Measurements from ENCODE around the gene TAF4. TPM values are rescaled to one million over a fixed set of nuclear protein-coding genes. Genes with fewer than 3 reads are reported as not detected.

Gene TAF4
- total RNA-seq, 2 donors from 2014 or later, result 25.5 to 39.9 TPM

DNA sequence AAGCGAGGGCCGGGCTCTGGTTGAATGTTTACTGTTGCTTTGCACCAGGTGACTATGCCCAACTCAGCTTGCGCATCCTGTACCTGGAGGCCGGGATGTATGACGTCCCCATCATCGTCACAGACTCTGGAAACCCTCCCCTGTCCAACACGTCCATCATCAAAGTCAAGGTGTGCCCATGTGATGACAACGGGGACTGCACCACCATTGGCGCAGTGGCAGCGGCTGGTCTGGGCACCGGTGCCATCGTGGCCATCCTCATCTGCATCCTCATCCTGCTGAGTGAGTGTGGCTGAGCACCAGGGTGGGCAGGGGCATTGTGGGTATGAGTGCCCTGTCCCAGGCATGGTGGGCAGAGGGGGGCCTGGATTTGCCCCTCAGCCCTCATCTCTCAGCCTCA, 136.1 kb downstream of the TAF4 start:
- 92 to 96% methylated on average over 6 to 12 of the region's 12 CpGs for WGBS, 2 experiments (ENCODE audit: insufficient coverage in 1 of 2, insufficient read length in 1 of 2)
- H3K27me3 Mint-ChIP-seq (ENCODE audit: insufficient read depth), result no peaks in the 10 kb centered on the region
- H3K4me1 Mint-ChIP-seq, result no peaks in the 10 kb centered on the region
- no peaks in the 10 kb centered on the region for H3K9me3 ChIP-seq (ENCODE audit: control insufficient read depth, low read length)
- peaks cover 4% of the 10 kb centered on the region for H3K36me3 Mint-ChIP-seq (ENCODE audit: low read depth)
- no peaks in the 10 kb centered on the region for H3K36me3 ChIP-seq (ENCODE audit: control insufficient read depth, insufficient read depth, low read length)
- H3K27me3 ChIP-seq (ENCODE audit: control insufficient read depth, insufficient read depth, low read length, poor library complexity, severe bottlenecking), result no peaks in the 10 kb centered on the region
- no peak overlapping the region for H3K27ac Mint-ChIP-seq
- H3K9ac ChIP-seq (ENCODE audit: extremely low read depth, low read length, poor library complexity, severe bottlenecking), result no peak overlapping the region
- no peak overlapping the region for H3K4me3 Mint-ChIP-seq
- TF ChIP-seq, protein P1, sequence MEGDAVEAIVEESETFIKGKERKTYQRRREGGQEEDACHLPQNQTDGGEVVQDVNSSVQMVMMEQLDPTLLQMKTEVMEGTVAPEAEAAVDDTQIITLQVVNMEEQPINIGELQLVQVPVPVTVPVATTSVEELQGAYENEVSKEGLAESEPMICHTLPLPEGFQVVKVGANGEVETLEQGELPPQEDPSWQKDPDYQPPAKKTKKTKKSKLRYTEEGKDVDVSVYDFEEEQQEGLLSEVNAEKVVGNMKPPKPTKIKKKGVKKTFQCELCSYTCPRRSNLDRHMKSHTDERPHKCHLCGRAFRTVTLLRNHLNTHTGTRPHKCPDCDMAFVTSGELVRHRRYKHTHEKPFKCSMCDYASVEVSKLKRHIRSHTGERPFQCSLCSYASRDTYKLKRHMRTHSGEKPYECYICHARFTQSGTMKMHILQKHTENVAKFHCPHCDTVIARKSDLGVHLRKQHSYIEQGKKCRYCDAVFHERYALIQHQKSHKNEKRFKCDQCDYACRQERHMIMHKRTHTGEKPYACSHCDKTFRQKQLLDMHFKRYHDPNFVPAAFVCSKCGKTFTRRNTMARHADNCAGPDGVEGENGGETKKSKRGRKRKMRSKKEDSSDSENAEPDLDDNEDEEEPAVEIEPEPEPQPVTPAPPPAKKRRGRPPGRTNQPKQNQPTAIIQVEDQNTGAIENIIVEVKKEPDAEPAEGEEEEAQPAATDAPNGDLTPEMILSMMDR (conservative IDR thresholded peaks at IDR 0.05), result no peak
- DNase-seq, result no peak
- no peak overlapping the region for H3K4me3 ChIP-seq (ENCODE audit: low read length)
- no peaks in the 10 kb centered on the region for H3K4me1 ChIP-seq (ENCODE audit: control insufficient read depth, insufficient read depth, low read length)
- peaks cover 5% of the 10 kb centered on the region for H3K9me3 Mint-ChIP-seq
- no peak overlapping the region for H3K27ac ChIP-seq (ENCODE audit: low read depth, low read length)

DNA sequence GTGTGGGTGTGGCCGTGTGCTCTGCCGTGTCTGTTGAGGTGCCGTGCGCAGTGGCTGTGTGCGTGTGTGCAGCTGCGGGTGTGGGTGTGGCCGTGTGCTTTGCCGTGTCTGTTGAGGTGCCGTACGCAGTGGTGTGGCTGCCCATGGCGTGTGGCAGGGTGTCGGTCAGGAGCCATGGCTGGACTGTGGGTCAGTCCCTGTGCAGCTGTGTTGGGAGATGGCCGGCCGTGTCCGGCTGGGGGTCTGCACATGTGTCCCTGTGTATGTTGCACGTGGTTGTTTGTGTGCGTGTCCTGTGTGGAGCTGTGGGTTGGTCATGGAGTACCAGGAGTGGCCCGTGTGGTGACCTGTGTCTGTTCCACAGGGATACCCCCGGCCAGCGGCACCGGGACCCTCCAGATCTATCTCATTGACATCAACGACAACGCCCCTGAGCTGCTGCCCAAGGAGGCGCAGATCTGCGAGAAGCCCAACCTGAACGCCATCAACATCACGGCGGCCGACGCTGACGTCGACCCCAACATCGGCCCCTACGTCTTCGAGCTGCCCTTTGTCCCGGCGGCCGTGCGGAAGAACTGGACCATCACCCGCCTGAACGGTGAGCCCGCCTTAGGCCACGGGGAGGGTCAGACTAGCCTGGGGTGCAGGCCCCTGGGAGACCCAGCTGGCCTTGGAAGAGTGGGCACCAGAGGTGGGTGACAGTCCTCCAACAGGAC, 137.7 kb downstream of the TAF4 start:
- H3K9me3 Mint-ChIP-seq, result peaks cover 5% of the 10 kb centered on the region
- Histone ChIP-seq H3K27me3 (ENCODE audit: control insufficient read depth, insufficient read depth, low read length, poor library complexity, severe bottlenecking) (no peaks in the 10 kb centered on the region), H3K27ac (ENCODE audit: low read depth, low read length) (no peak overlapping the region), H3K4me1 (ENCODE audit: control insufficient read depth, insufficient read depth, low read length) (no peaks in the 10 kb centered on the region), H3K9ac (ENCODE audit: extremely low read depth, low read length, poor library complexity, severe bottlenecking) (no peak overlapping the region), H3K4me3 (ENCODE audit: low read length) (no peak overlapping the region), H3K9me3 (ENCODE audit: control insufficient read depth, low read length) (no peaks in the 10 kb centered on the region), H3K36me3 (ENCODE audit: control insufficient read depth, insufficient read depth, low read length) (no peaks in the 10 kb centered on the region)
- H3K27ac Mint-ChIP-seq, result no peak overlapping the region
- H3K27me3 Mint-ChIP-seq (ENCODE audit: insufficient read depth), result no peaks in the 10 kb centered on the region
- DNase-seq, result no peak
- no peaks in the 10 kb centered on the region for H3K4me1 Mint-ChIP-seq
- peaks cover 4% of the 10 kb centered on the region for H3K36me3 Mint-ChIP-seq (ENCODE audit: low read depth)
- TF ChIP-seq, protein P1 (conservative IDR thresholded peaks at IDR 0.05), result no peak
- H3K4me3 Mint-ChIP-seq, result no peak overlapping the region
- WGBS, 2 experiments (ENCODE audit: insufficient coverage in 1 of 2, insufficient read length in 1 of 2), result 94 to 97% methylated on average over 28 to 43 of the region's 43 CpGs

DNA sequence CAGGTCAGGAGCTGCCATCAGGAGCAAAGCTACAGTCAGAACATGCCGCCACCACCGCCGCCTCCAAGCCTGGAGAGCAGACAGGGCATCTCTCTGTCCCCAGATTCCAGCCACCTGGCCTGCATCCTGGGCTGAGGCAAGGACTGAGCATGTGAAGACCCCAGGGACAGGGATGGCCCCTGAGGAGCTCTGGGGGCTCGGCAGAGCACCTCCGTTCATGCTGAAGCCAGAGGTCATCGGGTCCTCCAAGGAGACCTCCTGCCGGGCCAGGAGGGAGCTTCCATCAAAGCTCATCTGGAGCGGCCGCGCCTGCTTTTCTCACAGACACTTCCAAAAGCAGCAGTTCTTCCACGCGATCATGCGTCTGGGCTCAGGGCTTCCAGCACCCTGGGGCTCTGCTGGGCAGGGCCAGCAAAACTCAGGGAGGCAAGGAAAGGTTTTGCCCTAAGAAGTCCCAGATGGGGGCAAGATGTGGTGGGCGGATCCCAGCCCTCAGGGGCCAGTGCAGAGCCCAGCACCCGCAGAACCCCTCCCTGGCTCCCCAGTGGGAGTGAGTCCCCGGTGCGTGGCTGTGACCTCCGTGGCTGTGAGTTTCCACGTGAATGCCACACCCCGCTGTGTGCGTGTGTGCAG, 138.4 kb downstream of the TAF4 start:
- Mint-ChIP-seq H3K27ac (no peak overlapping the region), H3K36me3 (ENCODE audit: low read depth) (peaks cover 4% of the 10 kb centered on the region), H3K27me3 (ENCODE audit: insufficient read depth) (no peaks in the 10 kb centered on the region), H3K9me3 (peaks cover 5% of the 10 kb centered on the region), H3K4me1 (no peaks in the 10 kb centered on the region), H3K4me3 (no peak overlapping the region)
- Histone ChIP-seq H3K36me3 (ENCODE audit: control insufficient read depth, insufficient read depth, low read length) (no peaks in the 10 kb centered on the region), H3K4me3 (ENCODE audit: low read length) (no peak overlapping the region), H3K27me3 (ENCODE audit: control insufficient read depth, insufficient read depth, low read length, poor library complexity, severe bottlenecking) (no peaks in the 10 kb centered on the region), H3K9me3 (ENCODE audit: control insufficient read depth, low read length) (no peaks in the 10 kb centered on the region), H3K27ac (ENCODE audit: low read depth, low read length) (no peak overlapping the region), H3K9ac (ENCODE audit: extremely low read depth, low read length, poor library complexity, severe bottlenecking) (no peak overlapping the region), H3K4me1 (ENCODE audit: control insufficient read depth, insufficient read depth, low read length) (no peaks in the 10 kb centered on the region)
- DNase-seq, result no peak
- TF ChIP-seq, protein P1 (conservative IDR thresholded peaks at IDR 0.05), result no peak
- 92 to 97% methylated on average over 11 to 21 of the region's 21 CpGs for WGBS, 2 experiments (ENCODE audit: insufficient coverage in 1 of 2, insufficient read length in 1 of 2)

Measured in endodermal cell (in vitro differentiated cells).